OCI-LY7 (cell line): ENCODE results near the gene METRN.

Experiments
- EZH2phosphoT487 ChIP-seq: fragments of 200-600 bp; sonication (generic); IDR thresholded peaks from 2 replicates; pipeline ENCODE4 v1.6.1; 2018; ENCODE audit warnings: low read depth, borderline replicate concordance, mild to moderate bottlenecking, mixed run types, antibody characterized with exemption, low read length, moderate library complexity, mixed read lengths
- TF ChIP-seq, protein P1 (sequence below): fragments of 200-600 bp; sonication (generic); conservative IDR thresholded peaks from 2 replicates; pipeline ENCODE4 v1.5.1; 2014; ENCODE audit warnings: mild to moderate bottlenecking, antibody characterized with exemption, low read length, moderate library complexity, mixed read lengths

DNA sequence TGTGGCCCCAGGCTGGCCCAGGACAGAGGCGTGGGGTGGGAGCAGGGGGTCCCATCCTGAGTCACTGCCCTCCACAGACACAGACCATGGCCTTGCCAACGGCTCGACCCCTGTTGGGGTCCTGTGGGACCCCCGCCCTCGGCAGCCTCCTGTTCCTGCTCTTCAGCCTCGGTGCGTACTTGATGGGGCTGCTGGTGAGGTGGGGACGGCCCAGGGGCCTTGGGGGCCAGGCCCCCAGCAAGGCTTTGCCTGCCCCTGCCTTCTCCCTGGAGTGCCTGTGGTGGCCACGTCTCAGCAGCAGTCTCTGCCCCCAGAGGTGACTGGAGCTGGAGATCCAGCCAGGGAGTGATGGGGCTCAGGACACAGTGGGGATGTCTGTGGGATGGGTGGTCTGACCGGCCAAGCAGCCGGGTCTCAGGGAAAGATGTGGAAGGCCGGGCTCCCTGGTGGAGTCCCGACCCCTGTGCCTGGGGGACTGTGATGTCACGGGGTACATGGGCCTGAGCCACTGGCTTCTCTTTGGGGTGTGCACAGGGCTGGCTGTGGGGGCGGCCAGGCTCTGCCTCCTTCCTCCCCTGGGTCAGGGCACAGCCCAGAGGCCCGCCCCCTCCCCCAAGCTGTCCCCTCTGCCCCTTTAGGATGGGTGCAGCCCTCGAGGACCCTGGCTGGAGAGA lies 47.8 kb downstream of the METRN start:
- TF ChIP-seq, protein P1, sequence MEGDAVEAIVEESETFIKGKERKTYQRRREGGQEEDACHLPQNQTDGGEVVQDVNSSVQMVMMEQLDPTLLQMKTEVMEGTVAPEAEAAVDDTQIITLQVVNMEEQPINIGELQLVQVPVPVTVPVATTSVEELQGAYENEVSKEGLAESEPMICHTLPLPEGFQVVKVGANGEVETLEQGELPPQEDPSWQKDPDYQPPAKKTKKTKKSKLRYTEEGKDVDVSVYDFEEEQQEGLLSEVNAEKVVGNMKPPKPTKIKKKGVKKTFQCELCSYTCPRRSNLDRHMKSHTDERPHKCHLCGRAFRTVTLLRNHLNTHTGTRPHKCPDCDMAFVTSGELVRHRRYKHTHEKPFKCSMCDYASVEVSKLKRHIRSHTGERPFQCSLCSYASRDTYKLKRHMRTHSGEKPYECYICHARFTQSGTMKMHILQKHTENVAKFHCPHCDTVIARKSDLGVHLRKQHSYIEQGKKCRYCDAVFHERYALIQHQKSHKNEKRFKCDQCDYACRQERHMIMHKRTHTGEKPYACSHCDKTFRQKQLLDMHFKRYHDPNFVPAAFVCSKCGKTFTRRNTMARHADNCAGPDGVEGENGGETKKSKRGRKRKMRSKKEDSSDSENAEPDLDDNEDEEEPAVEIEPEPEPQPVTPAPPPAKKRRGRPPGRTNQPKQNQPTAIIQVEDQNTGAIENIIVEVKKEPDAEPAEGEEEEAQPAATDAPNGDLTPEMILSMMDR = no peak
- no peak for TF ChIP-seq EZH2phosphoT487
